Gastroesophageal sphincter (tissue), 4 donors: ENCODE measurements around the gene SNAP47. TPM values are rescaled to one million over a fixed set of nuclear protein-coding genes. Genes with fewer than 3 reads are reported as not detected.

Experiments
- ATAC-seq: fragments of 150-250 bp; one replicate; pipeline ENCODE4 v1.9.1; 2016; ENCODE audit warnings: mild to moderate bottlenecking, moderate library complexity
- H3K27ac ChIP-seq, 4 donors: fragments of 200-600 bp; sonication (generic) in 3 of 4; 1 replicate in 3 of 4; 2 replicates in 1 of 4; pipeline ENCODE4 v1.5.1; 2016 to 2019
- H3K27me3 ChIP-seq: fragments of 200-600 bp; sonication (generic); one replicate; pipeline ENCODE4 v1.5.1; 2019
- H3K36me3 ChIP-seq, 2 donors: fragments of 200-600 bp; sonication (generic); one replicate each; pipeline ENCODE4 v1.5.1; 2019; ENCODE audit warnings: control low read depth in 1 of 2
- H3K4me1 ChIP-seq, 3 donors: fragments of 200-600 bp; sonication (generic); 1 replicate in 2 of 3; 2 replicates in 1 of 3; pipeline ENCODE4 v1.5.1; 2016 to 2019; ENCODE audit warnings: control low read depth in 2 of 3
- H3K4me3 ChIP-seq, 2 donors: fragments of 200-600 bp; sonication (generic); one replicate each; pipeline ENCODE4 v1.5.1; 2019; ENCODE audit warnings: mild to moderate bottlenecking in 1 of 2, moderate library complexity in 1 of 2
- H3K9me3 ChIP-seq, 3 donors: fragments of 200-600 bp; sonication (generic); one replicate each; pipeline ENCODE4 v1.5.1; 2017 to 2019; ENCODE audit warnings: control low read depth in 2 of 3
- EP300 ChIP-seq: sonication (generic); formaldehyde crosslinking; IDR thresholded peaks from one replicate; pipeline ENCODE4 v1.6.1; 2017; ENCODE audit warnings: antibody characterized with exemption, mild to moderate bottlenecking
- POLR2A ChIP-seq, 2 donors: fragments of 450-650 bp; IDR thresholded peaks; one replicate each; pipeline ENCODE4 v1.6.1; 2017; ENCODE audit warnings: antibody characterized with exemption in 2 of 2, mild to moderate bottlenecking in 2 of 2, moderate library complexity in 1 of 2
- POLR2AphosphoS5 ChIP-seq: sonication (generic); formaldehyde crosslinking; IDR thresholded peaks from one replicate; pipeline ENCODE4 v1.6.1; 2017; ENCODE audit warnings: antibody characterized with exemption
- WGBS, 2 donors: methylation state at CpG; one replicate each; pipeline ENCODE4 v1.1.5; 2018; ENCODE audit warnings: low coverage in 1 of 2; 5-methylcytosine and 5-hydroxymethylcytosine counted together
- total RNA-seq, 4 donors: library from RNA; depleted of rRNA; stranded (reverse); fragments of >200 nt; gene quantifications; one replicate each; pipeline ENCODE4 v1.1.0, GENCODE V29; 2016
- TF ChIP-seq, protein P1 (sequence below), 4 experiments: fragments of 200-600 bp in 2 of 4; fragments of 450-650 bp in 2 of 4; sonication (generic) in 1 of 4; IDR thresholded peaks; one replicate each; pipeline ENCODE4 v1.5.1; 2017 to 2019; ENCODE audit warnings: antibody characterized with exemption in 4 of 4, mild to moderate bottlenecking in 2 of 4, moderate library complexity in 2 of 4

Gene SNAP47
- total RNA-seq, 4 donors from 2014 or later, result 27.1 to 47.0 (median 35.6) TPM

DNA sequence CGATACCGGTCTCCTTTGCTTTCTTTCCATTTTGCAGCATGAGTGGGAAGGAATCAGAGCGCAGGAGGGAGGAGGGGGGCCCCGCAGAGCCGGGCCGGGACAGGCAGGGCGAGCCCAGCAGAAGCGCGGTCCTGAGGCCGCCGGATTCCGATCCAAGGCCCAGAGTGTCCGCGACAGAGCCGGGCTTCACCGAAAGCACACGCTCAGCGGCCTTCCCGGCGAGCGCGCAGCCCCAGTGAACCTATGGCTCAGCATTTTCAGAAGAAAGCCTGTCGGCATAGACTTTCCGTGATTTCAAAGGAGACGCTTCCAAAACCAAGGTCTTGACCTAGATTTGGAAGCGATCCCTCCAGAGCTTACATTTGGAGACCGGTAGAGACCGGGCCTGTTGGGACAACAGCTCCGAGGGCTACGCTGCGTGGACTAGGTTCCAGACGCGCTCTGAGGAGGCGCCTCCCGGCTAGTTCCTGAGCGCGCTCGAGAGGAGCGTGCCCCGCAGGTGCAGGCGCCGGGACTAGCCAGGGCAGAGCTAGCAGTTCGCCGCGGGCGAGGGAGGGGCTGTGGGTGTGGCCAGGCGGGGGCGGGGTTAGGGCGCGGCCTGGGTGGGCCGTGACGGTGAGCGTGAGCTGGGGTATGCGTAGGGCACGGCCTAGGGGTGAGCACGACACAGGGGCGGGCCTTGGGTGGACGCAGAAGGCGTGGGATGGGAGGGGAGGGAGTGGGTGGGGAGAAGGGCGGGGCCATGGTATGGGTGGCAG is 52.5 kb downstream of the SNAP47 start:
- peak; percentile 93 for ATAC-seq
- whole genome bisulfite sequencing, 2 donors, result 10% methylated on average over 2 of the region's 60 CpGs; no CpG with 5 or more reads in 1 of the 2 donors
- TF ChIP-seq POLR2AphosphoS5, result peak; percentile 63
- no peak for TF ChIP-seq EP300
- TF ChIP-seq POLR2A (IDR thresholded peaks at IDR 0.05), result peak; percentile 35 to 50
- Histone ChIP-seq H3K4me1 (peaks cover 4 to 31% (median 18%) of the 10 kb centered on the region in 3 donors), H3K27ac (peak overlapping the region; percentile 57 to 90 (median 89)), H3K36me3 (no peaks in the 10 kb centered on the region), H3K4me3 (peak overlapping the region; percentile 61 to 75), H3K9me3 (no peaks in the 10 kb centered on the region), H3K27me3 (no peaks in the 10 kb centered on the region)

DNA sequence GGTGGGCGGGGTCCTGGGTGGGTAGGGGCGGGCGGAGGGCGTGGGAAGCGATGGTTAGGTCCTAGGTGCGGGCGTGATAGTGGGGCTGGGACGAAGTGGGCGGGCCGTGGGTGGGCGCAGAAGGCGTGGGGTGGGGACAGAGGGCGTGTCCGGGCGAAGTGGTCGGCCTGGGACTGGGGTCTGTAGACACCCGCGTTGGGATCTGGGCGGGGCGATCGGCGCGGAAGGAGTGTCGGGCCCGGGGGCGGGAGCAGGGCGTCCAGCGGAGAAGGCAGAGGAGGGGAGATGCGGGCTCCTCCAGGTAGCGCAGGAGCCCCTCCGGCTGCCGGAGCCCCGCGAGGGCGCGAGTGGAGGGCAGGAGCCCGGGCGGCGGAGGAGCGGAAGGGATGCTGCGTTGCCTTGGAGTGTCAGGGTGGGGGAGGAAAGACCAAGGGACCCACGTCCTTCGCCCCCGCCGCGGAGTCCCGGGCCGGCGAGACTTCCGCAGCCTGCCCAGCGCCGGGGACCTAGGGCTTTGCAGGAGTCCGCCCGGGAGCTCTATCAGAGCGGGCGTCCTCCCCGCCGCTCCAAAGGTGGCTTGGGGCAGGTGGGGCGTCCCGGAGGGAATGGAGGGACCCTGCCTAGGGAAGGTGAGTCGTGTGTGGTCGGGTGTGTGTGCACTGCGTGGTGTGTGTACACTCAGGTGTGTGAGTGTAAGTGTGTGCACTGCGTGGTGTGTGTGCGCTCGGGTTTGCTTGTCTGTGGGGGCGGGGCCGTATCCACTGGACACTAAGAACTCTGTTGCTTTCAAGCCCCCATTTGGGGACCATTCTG is 53.2 kb downstream of the SNAP47 start:
- ATAC-seq, result peak; percentile 78
- 0 to 12% methylated on average over 8 to 21 of the region's 68 CpGs for WGBS, 2 donors

DNA sequence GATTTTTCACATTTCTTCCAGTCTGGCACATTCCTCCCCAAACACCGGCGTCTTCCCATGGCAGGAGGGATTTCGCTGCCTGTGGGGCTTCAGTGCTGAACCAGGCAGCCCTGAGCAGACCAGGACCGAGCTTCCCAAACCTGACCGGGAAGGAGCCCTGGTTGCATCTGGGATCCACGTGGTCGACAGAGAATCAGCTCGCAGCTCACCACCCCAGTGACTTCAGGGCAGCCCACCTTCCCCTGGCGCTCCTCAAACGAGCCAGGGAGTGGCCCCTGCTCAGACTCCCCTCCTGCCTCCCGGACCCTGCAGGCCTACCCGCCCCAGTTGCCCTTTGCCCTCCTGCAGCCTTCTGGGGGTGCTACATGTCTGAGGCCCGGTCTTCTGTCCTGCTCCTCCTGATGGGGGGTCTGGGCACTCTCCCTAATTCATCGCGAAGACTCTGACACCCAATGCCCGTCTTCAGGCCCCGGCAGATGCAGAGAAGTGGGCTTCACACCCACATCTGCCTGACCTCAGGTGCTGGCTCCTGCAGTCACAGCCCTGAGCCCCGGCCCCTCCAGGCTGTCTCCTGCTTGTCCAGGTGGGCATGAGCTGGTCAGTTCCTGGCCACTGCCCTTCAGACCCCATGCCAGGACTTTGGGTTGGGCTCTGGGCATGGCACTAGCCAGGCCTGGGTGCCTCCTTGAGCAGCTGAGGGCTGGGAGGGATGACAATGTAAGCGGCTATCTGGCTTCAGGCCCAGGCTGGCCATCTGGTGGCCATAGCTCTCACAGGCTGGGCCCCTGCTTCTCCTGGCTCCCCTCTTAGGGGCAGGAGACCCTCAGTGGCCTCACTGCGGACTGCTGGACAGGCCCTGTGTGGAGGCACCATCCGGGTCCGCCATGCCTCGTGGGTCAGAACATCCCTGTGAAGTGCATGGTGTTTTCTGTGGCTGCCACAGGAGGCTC is 54.1 kb downstream of the SNAP47 start:
- WGBS, 2 donors, result 66% methylated on average over 5 of the region's 23 CpGs; no CpG with 5 or more reads in 1 of the 2 donors
- ATAC-seq, result no peak
- H3K9me3 ChIP-seq, result no peaks in the 10 kb centered on the region
- H3K36me3 ChIP-seq, result no peaks in the 10 kb centered on the region
- no peaks in the 10 kb centered on the region for H3K27me3 ChIP-seq
- no peak for TF ChIP-seq POLR2A (IDR thresholded peaks at IDR 0.05)
- TF ChIP-seq POLR2AphosphoS5, result no peak
- TF ChIP-seq, protein P1, sequence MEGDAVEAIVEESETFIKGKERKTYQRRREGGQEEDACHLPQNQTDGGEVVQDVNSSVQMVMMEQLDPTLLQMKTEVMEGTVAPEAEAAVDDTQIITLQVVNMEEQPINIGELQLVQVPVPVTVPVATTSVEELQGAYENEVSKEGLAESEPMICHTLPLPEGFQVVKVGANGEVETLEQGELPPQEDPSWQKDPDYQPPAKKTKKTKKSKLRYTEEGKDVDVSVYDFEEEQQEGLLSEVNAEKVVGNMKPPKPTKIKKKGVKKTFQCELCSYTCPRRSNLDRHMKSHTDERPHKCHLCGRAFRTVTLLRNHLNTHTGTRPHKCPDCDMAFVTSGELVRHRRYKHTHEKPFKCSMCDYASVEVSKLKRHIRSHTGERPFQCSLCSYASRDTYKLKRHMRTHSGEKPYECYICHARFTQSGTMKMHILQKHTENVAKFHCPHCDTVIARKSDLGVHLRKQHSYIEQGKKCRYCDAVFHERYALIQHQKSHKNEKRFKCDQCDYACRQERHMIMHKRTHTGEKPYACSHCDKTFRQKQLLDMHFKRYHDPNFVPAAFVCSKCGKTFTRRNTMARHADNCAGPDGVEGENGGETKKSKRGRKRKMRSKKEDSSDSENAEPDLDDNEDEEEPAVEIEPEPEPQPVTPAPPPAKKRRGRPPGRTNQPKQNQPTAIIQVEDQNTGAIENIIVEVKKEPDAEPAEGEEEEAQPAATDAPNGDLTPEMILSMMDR (IDR thresholded peaks at IDR 0.05), result no peak
- TF ChIP-seq EP300, result no peak
- H3K4me1 ChIP-seq, result peaks cover 4 to 42% (median 22%) of the 10 kb centered on the region in 3 donors
- peak overlapping the region in 3 of 4 donors; percentile 89 to 90 (median 89) for H3K27ac ChIP-seq
- H3K4me3 ChIP-seq, result peak overlapping the region in 1 of 2 donors; percentile 75

More for the DNA sequence above, 53.2 kb downstream of the SNAP47 start:
- Histone ChIP-seq H3K27me3 (no peaks in the 10 kb centered on the region), H3K4me1 (peaks cover 4 to 33% (median 18%) of the 10 kb centered on the region in 3 donors), H3K36me3 (no peaks in the 10 kb centered on the region), H3K4me3 (peak overlapping the region; percentile 61 to 75), H3K9me3 (no peaks in the 10 kb centered on the region), H3K27ac (peak overlapping the region; percentile 35 to 90 (median 89))
- TF ChIP-seq, protein P1 (IDR thresholded peaks at IDR 0.05), result no peak
- TF ChIP-seq POLR2A (IDR thresholded peaks at IDR 0.05) (peak; percentile 35 to 42), EP300 (peak; percentile 12), POLR2AphosphoS5 (no peak)

DNA sequence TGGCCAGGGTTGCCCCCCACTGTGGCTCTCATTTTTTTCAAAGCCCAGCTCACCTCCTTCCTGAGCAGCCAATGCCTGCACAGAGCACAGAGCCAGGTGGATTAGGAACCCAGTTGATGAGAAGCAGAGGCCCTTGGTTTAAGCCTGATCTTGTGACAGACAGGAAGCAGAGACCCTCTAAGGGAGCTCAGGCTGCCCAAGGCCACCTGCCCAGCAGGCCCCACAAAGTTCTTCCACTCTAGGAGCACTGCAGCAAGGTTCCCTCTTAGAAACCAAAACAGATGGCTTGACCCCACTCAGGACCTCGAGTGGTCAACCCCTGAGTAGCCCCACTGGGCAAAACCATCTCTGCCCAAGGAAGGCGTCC is 54.8 kb downstream of the SNAP47 start:
- peaks cover 4% of the 10 kb centered on the region for H3K27me3 ChIP-seq
- no peaks in the 10 kb centered on the region for H3K36me3 ChIP-seq
- H3K9me3 ChIP-seq, result no peaks in the 10 kb centered on the region
- peak overlapping the region in 2 of 4 donors; percentile 89 to 90 for H3K27ac ChIP-seq
- no peak for TF ChIP-seq POLR2A (IDR thresholded peaks at IDR 0.05)
- TF ChIP-seq EP300, result no peak
- 80 to 100% methylated on average over 1 to 2 of the region's 2 CpGs for WGBS, 2 donors
- no peak overlapping the region for H3K4me3 ChIP-seq
- ATAC-seq, result no peak
- peaks cover 4 to 49% (median 27%) of the 10 kb centered on the region in 3 donors for H3K4me1 ChIP-seq

DNA sequence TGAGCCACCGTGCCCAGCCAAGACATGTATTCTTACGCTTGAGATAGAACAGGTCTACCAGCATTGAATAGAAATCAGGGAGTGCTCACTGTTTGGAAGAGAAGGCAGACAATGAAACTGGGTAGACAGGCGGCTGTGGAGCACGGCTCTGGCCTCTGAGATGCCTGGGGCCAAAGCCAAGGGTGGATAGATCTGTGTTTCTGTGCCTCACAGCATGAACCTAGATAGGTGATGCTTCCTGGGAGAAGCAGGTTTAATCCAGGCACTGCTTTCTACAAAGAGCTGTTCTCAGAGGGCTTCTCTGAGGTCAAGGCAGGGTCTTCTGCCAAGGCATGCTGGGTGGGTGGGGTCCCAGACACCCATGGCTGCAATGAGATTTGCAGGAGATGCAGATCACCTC is 55.6 kb downstream of the SNAP47 start:
- TF ChIP-seq, protein P1 (IDR thresholded peaks at IDR 0.05), result no peak
- no peak for TF ChIP-seq EP300
- Histone ChIP-seq H3K27me3 (peaks cover 4% of the 10 kb centered on the region), H3K4me3 (no peak overlapping the region), H3K36me3 (no peaks in the 10 kb centered on the region), H3K4me1 (peaks cover 4 to 51% (median 27%) of the 10 kb centered on the region in 3 donors), H3K27ac (no peak overlapping the region), H3K9me3 (no peaks in the 10 kb centered on the region)
- no peak for ATAC-seq
- 76 to 83% methylated on average over 4 of the region's 4 CpGs for WGBS, 2 donors
